ENCODE measurements around the gene TRIO.
"Not testable (repeated sequence)": the region's sequence is repeated elsewhere in the genome, so short reads cannot be mapped to it uniquely, and the experiment has no call there.

Gene TRIO

GRCh38 chr5:14386884-14387624 lies 243.9 kb downstream of the TRIO start:
- TF ChIP-seq CTCF (conservative IDR thresholded peaks at IDR 0.05; ENCODE audit: low read length), result no peak
- no peak overlapping the region for H3K4me3 ChIP-seq (ENCODE audit: low read length)
- DNase-seq (ENCODE audit: low read depth), result no peak

- no peak overlapping the region for H3K4me3 ChIP-seq (ENCODE audit: low read length)
- DNase-seq (ENCODE audit: low read depth), result no peak
- TF ChIP-seq CTCF (conservative IDR thresholded peaks at IDR 0.05; ENCODE audit: low read length), result no peak
These were observed 245.6 kb downstream of the TRIO start for GRCh38 chr5:14388741-14389140.

GRCh38 chr5:14392552-14392951 lies 249.4 kb downstream of the TRIO start:
- not testable (repeated sequence) for DNase-seq (ENCODE audit: low read depth); H3K4me3 ChIP-seq (ENCODE audit: low read length)

GRCh38 chr5:14394365-14394764 lies 251.2 kb downstream of the TRIO start:
- no peak for TF ChIP-seq CTCF (conservative IDR thresholded peaks at IDR 0.05; ENCODE audit: low read length)
- no peak for DNase-seq (ENCODE audit: low read depth)
- no peak overlapping the region for H3K4me3 ChIP-seq (ENCODE audit: low read length)

GRCh38 chr5:14395411-14395810 lies 252.3 kb downstream of the TRIO start:
- no peak for TF ChIP-seq CTCF (conservative IDR thresholded peaks at IDR 0.05; ENCODE audit: low read length)
- no peak overlapping the region for H3K4me3 ChIP-seq (ENCODE audit: low read length)
- no peak for DNase-seq (ENCODE audit: low read depth)

- H3K4me3 ChIP-seq (ENCODE audit: low read length), result no peak overlapping the region
- no peak for DNase-seq (ENCODE audit: low read depth)
- no peak for TF ChIP-seq CTCF (conservative IDR thresholded peaks at IDR 0.05; ENCODE audit: low read length)
These were observed 252.9 kb downstream of the TRIO start for GRCh38 chr5:14396066-14396465.

- no peak for DNase-seq (ENCODE audit: low read depth)
- H3K4me3 ChIP-seq (ENCODE audit: low read length), result no peak overlapping the region
- TF ChIP-seq CTCF (conservative IDR thresholded peaks at IDR 0.05; ENCODE audit: low read length), result no peak
These were observed 253.6 kb downstream of the TRIO start for GRCh38 chr5:14396737-14397136.
